Hepatic stellate cell (primary cell): ENCODE measurements around the gene ATXN10.

Source experiments
- DNase-seq: peaks from one replicate; pipeline ENCODE4 v3.0.0; 2011; ENCODE audit warnings: low spot score

The ATXN10 gene

GRCh38 chr22:45758603-45759002 is 87.0 kb downstream of the ATXN10 start:
- DNase-seq: no peak

GRCh38 chr22:45760682-45761081 is 89.0 kb downstream of the ATXN10 start:
- DNase-seq: no peak

GRCh38 chr22:45762545-45763235 is 91.1 kb downstream of the ATXN10 start:
- DNase-seq: no peak

- DNase-seq: no peak
Observed at GRCh38 chr22:45763236-45763624, 91.6 kb downstream of the ATXN10 start.

GRCh38 chr22:45768490-45768889 is 96.9 kb downstream of the ATXN10 start:
- DNase-seq: no peak

- no peak for DNase-seq
Observed at GRCh38 chr22:45769569-45770210, 98.1 kb downstream of the ATXN10 start.

GRCh38 chr22:45770506-45770905 is 98.9 kb downstream of the ATXN10 start:
- no peak for DNase-seq

- DNase-seq: no peak
Observed at GRCh38 chr22:45771057-45771456, 99.4 kb downstream of the ATXN10 start.

- DNase-seq: no peak
Observed at GRCh38 chr22:45771711-45772110, 100.1 kb downstream of the ATXN10 start.

- no peak for DNase-seq
Observed at GRCh38 chr22:45772743-45773142, 101.1 kb downstream of the ATXN10 start.

- no peak for DNase-seq
Observed at GRCh38 chr22:45774001-45774670, 102.5 kb downstream of the ATXN10 start.

GRCh38 chr22:45775062-45775461 is 103.4 kb downstream of the ATXN10 start:
- no peak for DNase-seq

- DNase-seq: no peak
Observed at GRCh38 chr22:45775569-45776312, 104.1 kb downstream of the ATXN10 start.

GRCh38 chr22:45776313-45776585 is 104.6 kb downstream of the ATXN10 start:
- no peak for DNase-seq

- DNase-seq: no peak
Observed at GRCh38 chr22:45777046-45777851, 105.6 kb downstream of the ATXN10 start.

- no peak for DNase-seq
Observed at GRCh38 chr22:45777852-45778375, 106.3 kb downstream of the ATXN10 start.

GRCh38 chr22:45781459-45781858 is 109.8 kb downstream of the ATXN10 start:
- no peak for DNase-seq

GRCh38 chr22:45781966-45782365 is 110.3 kb downstream of the ATXN10 start:
- DNase-seq: no peak

- DNase-seq: no peak
Observed at GRCh38 chr22:45783021-45783420, 111.4 kb downstream of the ATXN10 start.

GRCh38 chr22:45783690-45784089 is 112.1 kb downstream of the ATXN10 start:
- no peak for DNase-seq

- no peak for DNase-seq
Observed at GRCh38 chr22:45784357-45785277, 113.0 kb downstream of the ATXN10 start.
